Measurements from ENCODE around the gene NXNL1. TPM values are rescaled to one million over a fixed set of nuclear protein-coding genes. Genes with fewer than 3 reads are reported as not detected.
"Not testable (repeated sequence)": the region's sequence is repeated elsewhere in the genome, so short reads cannot be mapped to it uniquely, and the experiment has no call there.

Gene NXNL1, protein sequence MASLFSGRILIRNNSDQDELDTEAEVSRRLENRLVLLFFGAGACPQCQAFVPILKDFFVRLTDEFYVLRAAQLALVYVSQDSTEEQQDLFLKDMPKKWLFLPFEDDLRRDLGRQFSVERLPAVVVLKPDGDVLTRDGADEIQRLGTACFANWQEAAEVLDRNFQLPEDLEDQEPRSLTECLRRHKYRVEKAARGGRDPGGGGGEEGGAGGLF
- not detected for polyA plus RNA-seq (ENCODE audit: insufficient read length)

DNA sequence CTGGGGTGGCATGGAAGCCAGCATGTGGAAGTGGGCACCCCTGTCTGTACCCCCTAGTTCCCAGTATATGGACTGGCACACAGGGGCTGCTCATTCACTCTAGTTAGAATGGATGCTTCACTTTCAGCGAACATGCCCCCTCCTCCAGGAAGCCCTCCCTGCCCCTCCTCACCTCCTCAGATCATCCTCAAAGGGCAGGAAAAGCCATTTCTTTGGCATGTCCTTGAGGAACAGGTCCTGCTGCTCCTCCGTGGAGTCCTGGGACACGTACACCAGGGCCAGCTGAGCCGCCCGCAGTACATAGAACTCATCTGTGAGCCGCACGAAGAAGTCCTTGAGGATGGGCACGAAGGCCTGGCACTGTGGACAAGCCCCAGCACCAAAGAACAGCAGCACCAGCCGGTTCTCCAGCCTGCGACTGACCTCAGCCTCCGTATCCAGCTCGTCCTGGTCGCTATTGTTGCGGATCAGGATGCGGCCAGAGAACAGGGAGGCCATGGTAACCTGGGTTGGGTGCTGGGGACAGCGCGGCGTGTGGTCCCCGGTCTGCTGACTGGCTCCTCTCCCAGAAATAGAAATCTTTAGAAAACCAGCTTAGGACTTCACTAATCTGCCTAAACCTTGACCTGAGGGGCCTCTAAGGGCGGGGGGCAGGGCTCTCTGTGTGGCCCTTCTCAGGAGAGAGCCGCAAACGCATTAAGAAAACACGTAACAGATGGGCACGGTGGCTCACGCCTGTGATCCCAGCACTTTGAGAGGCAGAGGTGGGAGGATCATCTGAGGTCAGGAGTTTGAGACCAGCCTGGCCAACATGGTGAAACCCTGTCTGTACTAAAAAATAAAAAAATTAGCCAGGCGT is at the start of gene NXNL1:
Gene NXNL1, minus strand, starts transcription at position 555 of the 859 bp plus-strand sequence. Its CDS starts 57 bp downstream, at position 498.
- no peak for DNase-seq (ENCODE audit: low read depth)

DNA sequence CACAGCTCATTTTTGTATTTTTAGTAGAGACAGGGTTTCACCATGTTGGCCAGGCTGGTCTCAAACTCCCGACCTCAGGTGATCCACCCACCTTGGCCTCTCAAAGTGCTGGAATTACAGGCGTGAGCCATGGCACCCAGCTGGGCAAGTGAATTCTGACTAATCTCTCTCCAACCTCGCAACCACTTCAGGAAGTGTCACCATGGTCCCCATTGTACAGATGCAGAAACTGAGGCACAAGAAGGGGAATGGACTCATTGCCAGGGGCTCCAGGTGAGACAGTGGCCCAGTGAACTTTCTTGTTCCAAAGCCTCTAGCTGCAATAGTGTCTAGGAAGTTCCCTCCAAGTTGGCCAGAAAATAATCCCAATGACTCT is 47.8 kb upstream of the NXNL1 start:
- not testable (repeated sequence) for DNase-seq (ENCODE audit: low read depth)

DNA sequence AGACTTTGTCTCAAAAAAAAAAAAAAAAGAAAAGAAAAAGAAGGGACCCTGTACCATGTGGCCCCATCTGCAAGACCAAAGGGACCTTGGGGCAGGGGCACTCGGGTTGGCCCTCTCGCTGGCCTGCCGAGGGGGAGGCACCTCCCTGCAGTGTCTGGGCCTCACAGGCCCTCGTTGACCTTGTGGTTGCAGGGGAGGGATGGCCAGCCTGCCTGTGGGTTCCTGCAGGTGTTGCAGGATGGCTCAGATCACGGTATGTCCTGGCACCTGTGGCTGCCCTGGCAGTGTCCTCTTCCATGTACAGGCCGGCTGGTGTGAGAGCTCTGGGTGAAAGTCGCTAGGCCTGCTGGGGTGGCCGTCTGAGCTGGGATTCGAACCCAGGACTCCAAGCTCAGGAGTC is 46.0 kb upstream of the NXNL1 start:
- no peak for DNase-seq (ENCODE audit: low read depth)

DNA sequence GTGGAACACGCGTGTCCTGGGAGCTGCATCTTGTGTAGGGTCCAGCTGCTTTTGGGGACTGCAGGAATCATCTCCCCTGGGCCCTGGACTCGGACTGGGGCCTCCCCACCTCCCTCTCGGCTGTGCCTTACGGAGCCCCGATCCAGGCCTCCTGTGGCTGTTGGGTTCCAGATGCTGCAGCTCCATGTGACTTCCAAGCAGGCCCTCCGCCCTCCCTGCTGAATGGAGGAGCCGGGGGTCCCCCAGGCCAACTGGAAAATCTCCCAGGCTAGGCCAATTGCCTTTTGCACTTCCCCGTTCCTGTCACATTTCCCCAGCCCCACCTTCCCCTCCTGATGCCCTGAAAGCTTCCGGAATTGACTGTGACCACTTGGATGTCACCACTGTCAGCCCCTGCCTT is 44.5 kb upstream of the NXNL1 start:
- no peak for DNase-seq (ENCODE audit: low read depth)

DNA sequence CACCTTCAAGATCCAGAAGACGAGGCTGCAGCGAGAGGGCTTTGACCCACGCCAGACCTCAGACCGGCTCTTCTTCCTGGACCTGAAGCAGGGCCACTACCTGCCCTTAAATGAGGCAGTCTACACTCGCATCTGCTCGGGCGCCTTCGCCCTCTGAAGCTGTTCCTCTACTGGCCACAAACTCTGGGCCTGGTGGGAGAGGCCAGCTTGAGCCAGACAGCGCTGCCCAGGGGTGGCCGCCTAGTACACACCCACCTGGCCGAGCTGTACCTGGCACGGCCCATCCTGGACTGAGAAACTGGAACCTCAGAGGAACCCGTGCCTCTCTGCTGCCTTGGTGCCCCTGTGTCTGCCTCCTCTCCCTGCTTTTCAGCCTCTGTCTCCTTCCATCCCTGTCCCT is 43.7 kb upstream of the NXNL1 start:
- no peak for DNase-seq (ENCODE audit: low read depth)

DNA sequence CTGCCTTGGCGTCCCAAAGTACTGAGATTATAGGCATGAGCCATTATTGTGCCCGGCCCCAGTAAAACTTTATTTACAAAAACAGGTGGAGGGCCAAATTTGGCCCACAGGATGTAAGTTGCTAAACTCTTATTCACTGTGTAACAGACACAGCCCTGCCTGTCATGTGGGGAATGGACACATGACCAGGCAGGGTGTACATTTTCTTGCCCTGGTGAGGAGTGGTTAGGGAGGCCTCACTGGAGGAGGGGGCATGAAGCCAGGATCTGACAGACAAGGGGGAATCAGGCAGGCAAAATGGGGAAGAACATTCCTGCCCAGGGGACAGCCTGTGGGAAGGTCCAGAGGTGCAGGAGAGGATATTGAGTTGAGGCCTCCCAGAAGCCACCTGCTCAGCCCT is 43.3 kb upstream of the NXNL1 start:
- no peak for DNase-seq (ENCODE audit: low read depth)

DNA sequence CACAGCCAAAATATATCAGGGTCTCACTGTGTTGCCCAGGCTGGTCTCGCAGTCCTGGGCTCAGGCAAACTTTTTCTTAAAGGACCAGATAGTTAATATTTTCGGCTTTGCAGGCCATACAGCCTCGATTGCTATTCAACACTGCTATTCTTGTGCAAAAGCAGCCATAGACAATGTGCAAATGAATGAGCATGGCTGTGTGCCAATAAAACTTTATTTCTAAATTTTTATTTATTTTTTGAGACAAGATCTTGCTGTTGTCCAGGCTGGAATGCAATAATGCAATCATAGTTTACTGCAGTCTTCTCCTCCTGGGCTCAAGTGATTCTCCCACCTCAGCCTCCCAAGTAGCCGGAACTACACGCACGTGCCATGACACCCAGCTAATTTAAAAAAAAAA is 42.5 kb upstream of the NXNL1 start:
- DNase-seq (ENCODE audit: low read depth), result no peak

DNA sequence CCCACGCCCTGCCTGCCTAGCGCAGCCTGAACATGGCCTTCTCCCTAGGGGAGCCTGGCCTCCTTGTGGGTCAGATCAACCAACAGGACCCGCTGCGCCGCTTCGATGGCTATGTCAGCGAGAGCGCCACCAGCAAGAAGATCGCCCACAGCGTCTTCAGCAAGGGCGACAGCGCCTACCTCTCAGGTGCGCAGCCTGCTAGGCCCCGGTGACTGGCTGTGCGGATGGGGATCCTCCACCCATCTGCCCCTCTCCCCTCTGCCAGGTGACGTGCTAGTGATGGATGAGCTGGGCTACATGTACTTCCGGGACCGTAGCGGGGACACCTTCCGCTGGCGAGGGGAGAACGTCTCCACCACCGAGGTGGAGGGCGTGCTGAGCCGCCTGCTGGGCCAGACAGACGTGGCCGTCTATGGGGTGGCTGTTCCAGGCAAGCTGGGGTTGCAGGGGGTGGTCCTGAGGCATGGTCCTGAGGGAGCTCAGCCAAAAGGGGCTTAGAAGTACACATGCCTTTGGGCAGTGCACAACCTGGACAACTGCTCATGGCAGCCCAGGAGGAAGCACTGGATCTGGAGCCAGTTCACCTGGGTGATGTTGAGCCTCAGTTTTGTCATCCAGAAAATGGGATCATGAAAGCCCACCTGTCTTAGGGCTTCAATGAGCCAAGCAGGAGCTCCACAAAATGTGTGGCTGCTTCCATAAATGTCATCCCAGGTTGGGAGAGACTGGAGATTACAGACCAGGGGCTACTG is 39.9 kb upstream of the NXNL1 start:
- no peak for DNase-seq (ENCODE audit: low read depth)

DNA sequence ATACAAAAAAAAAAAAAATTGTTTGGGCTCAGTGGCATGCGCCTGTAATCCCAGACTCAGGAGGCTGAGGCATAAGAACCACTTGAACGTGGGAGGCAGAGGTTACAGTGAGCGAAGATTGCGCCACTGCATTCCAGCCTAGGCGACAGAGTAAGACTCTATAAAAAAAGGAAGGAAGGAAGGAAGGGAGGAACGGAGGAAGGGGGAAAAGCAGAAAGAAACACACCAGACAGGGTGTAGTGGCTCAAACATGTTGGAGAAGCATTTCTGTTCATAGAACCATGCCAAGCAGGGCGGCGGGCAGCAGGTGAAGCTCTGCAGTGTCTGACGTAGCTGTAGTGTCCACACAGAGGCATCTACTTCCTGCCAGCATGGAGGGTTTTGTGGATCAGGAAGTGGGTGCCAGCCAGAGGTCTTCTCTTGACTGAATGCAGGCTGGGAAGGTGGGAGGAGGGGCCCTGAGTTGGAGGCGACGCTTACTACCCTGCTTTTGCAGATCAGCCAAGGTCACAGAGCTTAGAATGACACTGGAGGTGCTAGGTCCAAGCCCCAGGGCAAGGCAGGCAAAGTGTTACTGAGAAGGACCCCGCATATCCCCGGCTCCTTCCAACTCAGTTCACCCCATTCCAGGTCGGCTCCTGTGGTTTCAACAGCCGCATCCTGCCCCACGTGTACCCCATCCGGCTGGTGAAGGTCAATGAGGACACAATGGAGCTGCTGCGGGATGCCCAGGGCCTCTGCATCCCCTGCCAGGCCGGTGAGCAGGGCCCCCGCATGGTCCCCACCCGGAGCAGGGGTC is 39.1 kb upstream of the NXNL1 start:
- DNase-seq (ENCODE audit: low read depth), result no peak

DNA sequence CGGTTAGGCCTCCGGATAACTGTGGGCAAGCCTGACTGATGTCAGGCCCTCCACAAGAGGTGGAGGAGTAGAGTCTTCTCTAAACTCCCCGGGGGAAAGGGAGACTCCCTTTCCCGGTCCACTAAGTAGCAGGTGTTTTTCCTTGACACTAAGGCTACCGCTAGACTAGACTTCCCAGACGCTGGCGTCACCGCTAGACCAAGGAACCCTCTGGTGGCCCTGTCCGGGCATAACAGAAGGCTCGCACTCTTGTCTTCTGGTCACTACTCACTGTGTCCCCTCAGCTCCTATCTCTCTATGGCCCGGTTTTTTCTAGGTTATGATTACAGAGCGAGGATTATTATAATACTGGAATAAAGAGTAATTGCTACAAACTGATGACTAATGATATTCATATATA is 38.3 kb upstream of the NXNL1 start:
- not testable (repeated sequence) for DNase-seq (ENCODE audit: low read depth)

DNA sequence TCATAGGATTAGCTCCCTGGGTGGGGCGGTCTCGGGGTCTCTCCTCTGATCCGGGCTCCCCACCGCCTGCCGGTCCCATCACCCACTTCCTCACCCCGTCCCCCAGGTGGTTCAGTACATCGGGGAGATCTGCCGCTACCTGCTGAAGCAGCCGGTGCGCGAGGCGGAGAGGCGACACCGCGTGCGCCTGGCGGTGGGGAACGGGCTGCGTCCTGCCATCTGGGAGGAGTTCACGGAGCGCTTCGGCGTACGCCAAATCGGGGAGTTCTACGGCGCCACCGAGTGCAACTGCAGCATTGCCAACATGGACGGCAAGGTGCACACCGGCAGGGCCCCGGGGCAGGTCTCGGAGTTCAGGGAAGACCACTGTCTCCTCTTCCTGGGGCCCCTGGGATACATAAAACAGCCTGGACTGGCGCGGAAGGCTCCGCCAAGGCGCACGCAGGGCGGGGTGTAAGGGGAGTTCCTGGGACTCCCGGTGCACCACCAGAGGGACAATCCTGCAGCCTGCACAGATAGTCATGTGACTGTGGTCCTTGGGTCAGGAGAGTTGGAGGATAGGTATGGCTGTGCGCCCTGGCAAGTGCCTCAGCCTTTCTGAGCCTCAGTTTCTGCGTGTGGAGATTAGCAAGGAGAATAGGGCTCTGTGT is 36.5 kb upstream of the NXNL1 start:
- DNase-seq (ENCODE audit: low read depth), result no peak

DNA sequence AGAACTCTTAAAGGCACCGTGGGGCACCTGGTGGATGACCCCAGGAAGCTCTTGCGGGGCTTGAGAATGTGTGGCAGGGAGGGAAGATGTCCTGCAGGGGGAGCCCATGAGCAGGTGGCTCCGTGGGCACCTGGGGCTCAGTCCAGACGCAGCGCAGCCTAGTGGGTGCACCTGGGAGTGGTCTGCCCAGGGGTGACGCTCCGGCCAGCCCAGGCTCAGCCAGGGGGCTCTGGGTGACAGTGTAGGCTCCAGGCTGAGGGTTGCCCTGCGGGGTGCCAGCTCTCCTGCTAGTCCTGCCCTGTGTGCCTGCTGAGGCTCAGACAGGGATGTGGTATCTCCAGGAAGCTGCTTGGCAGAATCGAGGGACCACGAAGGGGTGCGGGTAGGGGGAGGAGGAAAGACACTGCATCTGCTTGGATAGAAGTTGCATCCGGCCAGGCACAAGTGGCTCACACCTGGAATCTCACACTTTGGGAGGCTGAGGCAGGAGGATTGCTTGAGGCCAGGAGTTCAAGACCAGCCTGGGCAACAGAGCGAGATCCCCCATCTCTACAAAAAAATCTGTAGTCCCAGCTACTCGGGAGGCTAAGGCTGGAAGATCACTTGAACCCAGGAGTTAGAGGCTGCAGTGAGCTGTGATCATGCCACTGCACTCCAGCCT is 35.7 kb upstream of the NXNL1 start:
- DNase-seq (ENCODE audit: low read depth), result no peak

DNA sequence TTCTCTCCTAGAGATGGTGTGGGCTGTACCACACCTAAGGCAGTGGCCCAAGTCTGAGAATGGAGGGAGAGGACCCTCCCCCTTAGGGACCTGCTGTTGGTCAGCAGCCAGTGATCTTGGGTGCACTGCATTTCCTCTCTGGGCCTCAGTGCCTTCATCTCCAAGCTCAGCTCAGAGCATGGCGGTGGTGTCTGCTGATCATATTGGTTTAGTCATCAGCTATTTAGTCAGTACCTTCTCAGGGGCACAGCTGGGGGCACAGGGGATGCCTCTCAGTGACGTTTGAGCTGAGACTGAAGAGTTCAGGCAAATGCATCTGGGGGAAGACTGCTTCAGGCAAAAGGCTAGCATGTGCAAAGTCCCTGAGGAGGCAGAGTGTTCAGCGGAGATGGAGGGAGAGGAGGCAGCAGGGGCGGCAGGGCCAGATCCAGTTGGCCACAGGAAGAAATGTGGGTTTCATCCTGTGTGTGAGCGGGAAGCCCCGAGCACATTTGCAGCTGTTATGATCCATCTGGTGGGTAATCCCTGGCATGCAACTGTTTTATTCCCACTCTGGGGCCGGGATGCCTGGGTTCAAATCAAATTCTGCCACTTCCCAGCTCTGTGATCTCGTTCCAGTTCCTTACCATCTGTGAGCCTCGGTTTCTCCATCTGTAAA is 35.0 kb upstream of the NXNL1 start:
- DNase-seq (ENCODE audit: low read depth), result no peak

DNA sequence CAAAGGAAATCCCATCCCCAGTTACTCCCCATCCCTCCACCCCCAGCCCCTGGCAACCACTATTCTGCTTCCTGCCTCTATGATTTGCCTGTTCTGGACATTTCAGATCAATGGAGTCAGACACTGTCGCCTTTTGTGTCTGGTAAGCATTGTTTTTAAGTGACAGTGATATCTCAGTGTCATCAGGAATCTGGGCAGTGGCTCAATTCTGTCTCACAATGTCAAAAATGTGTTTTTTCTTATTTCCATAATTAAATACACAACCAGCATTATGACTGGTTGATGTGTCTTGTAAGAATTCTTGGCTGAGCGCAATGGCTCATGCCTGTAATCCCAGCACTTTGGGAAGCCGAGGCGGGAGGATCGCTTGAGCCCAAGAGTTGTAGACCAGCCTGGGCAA is 30.6 kb upstream of the NXNL1 start:
- no peak for DNase-seq (ENCODE audit: low read depth)

DNA sequence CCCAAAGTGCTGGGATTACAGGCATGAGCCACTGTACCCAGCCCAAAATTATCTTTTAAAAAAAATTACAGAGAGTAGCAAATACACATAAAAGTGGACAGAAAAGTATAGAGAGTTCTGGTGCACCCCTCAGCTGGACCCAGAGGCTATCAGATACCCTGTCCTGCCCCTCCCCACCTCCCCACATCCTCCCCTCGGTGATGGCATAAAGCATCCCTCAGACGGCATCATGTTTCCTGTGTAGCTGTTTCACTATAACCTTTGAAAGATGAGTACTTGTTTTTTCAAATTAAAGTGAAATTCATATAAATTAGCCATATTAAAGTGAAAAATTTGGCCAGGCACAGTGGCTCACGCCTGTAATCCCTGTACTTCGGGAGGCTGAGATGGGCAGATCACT is 29.7 kb upstream of the NXNL1 start:
- no peak for DNase-seq (ENCODE audit: low read depth)

DNA sequence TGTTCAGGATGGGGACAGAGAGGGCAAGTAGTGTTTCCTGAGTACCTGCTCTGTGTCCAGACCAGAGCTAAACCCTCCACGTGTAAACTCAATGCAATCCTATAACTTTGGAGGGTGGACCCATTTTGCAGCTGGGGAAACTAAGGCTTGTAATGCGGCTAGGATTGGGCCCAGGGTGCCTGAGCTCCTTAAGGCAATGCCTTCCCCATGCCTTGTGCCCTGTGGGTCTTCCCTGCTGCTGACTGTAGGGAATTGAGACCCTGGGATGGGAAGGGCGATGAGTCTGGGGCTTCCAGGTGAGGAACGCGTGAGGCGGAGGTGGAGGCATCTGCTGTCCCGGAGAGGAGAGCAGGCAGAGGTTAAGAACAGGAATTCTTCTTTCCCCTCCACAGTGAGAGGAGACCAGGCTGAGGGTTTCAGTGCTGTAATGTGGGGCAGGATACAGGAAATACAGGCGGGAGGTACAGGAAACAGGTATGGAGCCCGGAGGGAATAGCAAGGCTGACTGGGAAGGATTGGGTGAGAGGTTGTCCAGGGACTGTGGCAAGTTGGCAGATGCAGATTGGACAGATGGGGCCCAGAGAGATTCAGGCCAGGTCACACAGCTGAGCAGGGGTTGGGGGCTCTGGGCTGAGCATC is 28.8 kb upstream of the NXNL1 start:
- no peak for DNase-seq (ENCODE audit: low read depth)

DNA sequence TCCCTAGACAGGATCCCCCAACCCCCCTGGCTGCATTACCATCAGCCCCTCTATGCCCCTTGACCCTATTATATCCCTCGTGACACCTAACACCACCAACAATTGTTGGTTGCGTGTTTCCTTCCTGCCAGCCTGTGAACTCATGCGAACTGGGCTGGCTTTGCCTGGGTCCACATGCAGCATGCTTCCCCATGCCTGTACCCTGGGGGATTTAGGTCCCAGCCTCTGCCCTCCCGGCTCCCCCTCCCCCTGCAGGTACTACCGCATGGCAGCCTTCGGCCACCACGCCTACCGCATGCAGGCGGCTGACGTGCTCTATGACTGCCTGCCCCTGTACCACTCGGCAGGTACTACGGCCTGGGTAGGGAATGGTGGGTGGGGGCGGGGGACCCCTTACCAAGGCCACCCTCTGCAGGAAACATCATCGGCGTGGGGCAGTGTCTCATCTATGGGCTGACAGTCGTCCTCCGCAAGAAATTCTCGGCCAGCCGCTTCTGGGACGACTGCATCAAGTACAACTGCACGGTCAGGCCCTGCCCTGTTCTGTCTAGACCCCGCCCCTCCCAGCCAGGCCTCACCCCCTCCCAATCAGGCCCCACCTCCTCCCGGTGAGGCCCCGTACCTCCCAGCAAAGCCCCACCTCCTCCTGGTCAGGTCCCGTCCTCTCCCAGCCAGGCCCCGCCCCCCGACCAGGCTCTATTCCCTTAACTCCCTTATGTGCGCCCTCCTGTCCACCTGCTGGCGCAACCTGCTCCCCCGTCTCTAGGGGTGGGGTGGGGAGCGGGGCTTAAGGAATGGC is 28.1 kb upstream of the NXNL1 start:
- DNase-seq (ENCODE audit: low read depth), result no peak

DNA sequence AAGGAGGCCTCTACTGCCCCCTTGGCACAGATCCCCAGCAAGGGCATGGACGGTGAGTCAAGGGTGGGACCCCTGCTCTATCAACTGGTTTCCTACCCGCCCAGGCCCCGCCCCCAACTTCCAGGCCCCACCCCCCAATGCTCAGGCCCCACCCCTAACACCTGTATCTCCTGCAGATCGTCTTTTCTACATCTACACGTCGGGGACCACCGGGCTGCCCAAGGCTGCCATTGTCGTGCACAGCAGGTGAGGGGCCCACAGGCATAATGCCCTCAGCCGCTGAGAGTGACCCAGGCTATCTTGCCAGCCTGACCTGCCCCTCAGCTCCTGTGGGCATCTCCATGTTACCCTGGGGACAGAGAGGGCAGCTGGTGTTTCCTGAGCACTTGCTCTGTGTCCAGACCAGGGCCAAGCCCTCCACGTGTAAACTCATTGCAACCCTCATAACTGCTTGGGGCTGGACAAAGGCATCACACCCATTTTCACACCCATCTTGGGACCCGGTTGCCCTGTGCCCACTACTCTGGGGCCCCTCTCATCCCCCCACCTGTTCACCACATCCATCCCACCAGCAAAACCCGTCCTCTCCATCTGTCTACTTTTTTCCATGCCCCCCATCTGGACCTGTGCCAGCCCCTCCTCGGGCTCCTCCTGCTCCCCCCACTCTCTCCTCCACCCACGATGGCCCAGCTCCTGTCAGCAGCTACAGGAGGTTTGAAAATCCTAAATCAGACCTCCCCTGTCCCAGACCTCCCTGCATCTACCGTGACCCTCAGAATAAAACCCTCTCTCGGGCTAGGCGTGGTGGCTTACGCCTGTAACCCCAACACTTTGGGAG is 26.8 kb upstream of the NXNL1 start:
- no peak for DNase-seq (ENCODE audit: low read depth)
